Embryonic facial prominence (tissue), 1 donor: Measurements from ENCODE around the gene C3orf22.

ENCODE experiments used
- DNase-seq: peaks from one replicate; pipeline ENCODE4 v3.0.0-alpha.2; 2016; ENCODE audit errors: extremely low spot score

The C3orf22 gene

DNA sequence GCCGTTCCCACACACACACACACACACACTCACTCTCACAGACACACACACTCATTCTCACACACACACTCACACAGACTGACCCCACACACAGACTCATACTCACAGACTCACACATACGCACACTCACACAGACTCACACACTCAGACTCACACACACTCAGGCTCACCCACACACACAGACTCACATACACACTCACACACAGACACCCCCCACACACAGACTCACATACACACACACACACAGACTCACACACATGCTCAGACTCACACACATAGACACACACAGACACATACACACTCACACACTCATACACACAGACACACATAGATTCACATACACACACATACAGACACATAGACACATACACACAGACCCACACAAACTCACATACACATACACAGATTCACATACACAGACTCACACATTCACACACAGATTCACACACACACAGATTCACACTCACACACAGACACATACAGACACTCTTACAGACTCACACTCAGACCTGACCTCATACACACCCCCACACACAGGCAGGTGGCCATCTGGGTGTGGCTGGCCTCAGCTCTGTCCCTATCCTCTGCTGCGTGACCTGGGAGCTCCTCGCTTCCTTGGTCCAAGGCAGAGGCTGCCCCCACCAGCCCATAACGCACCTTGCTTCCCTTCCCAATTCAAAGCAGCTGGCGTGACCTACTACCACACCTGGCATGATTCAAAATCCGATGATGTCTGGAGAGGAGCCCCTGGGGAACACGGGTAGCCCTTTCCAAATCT is 1.9 kb downstream of the C3orf22 start:
- DNase-seq, result no peak

DNA sequence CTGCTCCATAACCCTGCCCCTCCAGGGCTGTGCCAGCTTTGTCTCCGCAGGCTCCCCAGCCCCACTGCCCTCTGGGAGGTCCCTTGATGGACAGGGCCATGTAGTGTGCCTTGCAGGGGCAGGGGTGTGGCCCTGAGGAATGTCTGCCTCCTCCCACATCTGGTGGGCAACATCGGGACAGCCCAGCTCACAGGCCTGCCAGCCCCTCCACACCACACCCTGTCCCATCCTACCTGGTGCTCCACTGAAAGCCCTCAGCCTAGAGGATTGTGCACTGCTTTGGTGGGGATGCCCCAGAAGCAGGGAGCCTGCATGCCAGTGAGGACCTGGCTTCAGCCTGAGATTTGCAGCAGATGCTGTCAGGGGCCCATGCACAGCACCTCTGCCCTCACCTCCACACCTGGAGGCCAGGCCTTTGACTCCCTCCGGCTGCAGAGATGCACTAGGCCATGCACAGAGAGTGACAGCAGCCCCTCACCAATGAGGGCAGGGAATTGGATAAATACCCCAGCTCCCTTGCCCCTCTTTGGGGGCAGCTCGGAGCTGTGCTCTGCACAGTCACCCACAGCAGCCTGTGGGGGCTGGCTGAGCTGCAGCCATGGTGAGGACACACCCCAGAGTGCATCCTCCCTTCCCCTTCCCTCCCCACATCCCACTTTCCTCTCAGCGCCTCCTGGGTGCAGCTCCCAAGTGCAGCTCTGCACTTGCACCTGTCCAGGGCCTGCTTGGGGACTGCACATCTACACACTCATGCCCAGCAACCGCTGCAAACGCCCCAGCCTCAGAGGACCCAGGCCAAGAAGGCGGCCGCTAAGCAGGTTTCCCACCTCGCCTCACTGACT is 2.7 kb downstream of the C3orf22 start:
- no peak for DNase-seq

- no peak for DNase-seq
Observed at GRCh38 chr3:126554560-126555525, 3.9 kb downstream of the C3orf22 start.

GRCh38 chr3:126553284-126554084 is 5.2 kb downstream of the C3orf22 start:
- no peak for DNase-seq

- no peak for DNase-seq
Observed at GRCh38 chr3:126552688-126553283, 5.9 kb downstream of the C3orf22 start.

DNA sequence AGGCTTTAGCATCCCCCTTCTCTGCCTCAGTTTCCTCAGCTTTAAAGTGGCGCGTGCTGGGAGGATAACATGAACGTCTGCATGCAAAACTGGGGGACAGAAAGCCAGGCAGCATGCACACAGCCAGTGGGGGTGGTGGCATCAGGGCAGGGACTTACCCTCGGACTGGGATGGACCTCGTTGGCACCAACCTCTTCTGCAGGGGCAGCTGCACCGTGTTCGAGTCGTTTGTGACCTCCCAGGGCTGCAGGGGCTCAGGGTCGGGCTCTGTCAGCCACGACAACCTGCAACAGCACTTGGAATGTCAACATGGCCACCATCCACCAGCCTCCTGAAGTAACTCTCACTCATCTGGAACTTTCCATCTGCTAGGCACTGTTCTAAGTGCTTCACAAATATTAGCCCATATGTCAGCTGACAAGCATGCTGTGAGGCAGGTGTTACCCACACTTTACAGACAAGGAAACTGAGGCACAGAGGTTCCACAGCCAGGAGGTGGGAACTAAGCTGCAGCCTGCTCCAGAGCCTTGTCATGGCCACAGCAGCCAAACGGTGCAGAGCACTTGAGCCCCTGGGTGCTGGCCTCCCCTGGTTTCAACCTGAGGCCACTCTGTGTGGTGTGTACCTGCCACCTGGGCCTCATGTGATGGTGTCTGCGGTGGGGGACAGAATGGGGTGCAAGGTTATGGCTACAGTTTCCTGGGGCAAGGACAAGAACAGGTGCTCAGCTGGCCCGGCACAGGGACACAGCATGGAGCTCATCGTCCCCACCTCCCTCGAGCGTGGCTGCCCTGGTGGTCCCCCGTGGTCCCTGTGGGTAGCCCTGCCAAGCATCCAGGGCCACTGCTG is 6.7 kb downstream of the C3orf22 start:
- DNase-seq, result no peak

DNA sequence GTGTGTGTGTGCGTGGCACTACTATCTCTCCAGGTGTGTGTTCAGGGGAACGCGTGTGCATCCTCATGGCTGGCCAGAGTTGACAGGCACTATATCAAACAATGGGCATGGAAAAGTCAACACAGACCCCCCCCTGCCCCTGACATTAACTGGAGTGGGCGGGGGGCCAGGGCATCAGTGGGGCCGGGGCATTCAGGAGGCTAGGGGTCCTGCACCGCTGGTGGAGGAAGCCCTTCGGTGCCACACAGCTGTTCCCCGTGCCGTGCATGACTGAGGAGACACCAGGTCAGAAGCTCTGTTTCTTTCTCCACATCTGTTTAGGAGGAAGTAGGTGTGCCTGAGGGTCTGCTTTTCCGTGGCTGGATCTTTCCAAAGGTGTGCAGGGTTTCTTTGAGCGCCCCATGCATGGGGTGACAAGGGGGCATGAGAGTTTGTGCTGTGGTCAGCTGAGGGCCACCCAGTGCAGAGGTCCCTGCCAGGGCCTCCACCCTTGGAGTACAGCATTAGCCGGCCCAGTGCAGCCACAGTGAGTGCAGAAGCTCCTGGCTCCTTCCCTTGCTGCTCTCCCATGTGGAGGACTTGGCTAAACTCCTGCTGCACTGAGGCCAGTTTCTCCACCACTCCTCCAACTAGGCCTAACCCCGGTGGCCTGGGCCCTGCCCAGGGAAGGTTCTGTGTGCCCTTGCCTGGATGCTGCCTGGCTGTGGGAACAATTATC is 7.5 kb downstream of the C3orf22 start:
- no peak for DNase-seq

- DNase-seq, result no peak
Observed at GRCh38 chr3:126550488-126551051, 8.2 kb downstream of the C3orf22 start.

DNA sequence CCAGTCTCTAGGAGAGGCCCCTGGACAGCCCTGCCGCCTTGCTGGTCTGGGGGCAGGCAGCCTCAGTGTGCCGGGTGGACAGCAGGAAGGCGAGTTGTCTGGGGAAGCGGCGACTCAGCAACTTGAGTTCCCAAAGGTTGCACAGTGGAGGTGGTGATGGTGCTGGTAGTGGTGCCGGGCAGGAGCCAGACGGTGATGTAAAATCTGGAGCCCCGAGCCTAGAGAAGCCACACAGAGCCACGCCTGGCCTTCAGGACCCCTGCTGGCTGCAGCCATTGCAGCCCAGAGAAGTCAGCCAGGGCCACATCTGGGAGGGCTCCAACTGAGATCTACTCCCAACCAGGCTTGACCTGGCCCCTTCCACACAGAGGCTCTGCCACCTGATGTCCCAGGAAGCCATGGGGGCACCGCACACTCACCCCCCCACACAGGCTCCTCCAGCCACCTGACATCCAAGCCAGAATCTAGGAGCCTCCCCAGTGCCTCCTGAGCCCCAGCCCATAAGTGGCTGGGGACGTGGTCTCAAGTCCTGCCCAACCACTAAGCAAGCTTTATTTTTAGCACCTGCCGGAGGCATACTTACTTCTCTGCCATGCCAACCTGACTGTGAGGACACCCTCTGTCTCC is 8.8 kb downstream of the C3orf22 start:
- no peak for DNase-seq

- DNase-seq, result no peak
Observed at GRCh38 chr3:126548556-126549466, 9.9 kb downstream of the C3orf22 start.

GRCh38 chr3:126547721-126548120 is 11.0 kb downstream of the C3orf22 start:
- DNase-seq, result no peak

- DNase-seq, result no peak
Observed at GRCh38 chr3:126546549-126547239, 12.0 kb downstream of the C3orf22 start.

- DNase-seq, result no peak
Observed at GRCh38 chr3:126546013-126546412, 12.7 kb downstream of the C3orf22 start.

DNA sequence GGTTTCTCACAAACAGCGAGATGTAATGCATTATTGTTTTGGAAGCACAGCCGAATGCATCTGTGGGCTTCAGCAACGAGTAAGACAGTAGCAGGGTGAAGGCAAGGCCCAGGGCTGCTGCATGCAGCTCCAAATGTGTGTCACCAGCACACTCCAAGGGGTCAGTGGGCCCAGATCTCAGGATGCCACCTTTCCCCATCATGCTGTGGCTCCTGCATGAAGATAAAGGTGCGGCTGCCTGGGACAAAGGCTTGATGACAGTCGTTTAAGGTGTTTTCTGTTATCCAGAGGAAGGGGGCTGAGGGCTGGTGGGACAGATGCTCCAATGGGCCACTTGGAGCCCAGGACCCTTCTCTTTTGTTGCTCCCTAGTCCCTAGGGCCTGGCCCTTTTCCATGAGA is 13.2 kb downstream of the C3orf22 start:
- no peak for DNase-seq

- DNase-seq, result no peak
Observed at GRCh38 chr3:126544596-126545281, 14.0 kb downstream of the C3orf22 start.
